ENCODE measurements around the gene ZNF768.

ZNF768 gene

GRCh38 chr16:30565526-30565925, 39.2 kb upstream of the ZNF768 start:
- H3K9ac ChIP-seq (ENCODE audit: low read length) = no peak overlapping the region
- H3K18ac ChIP-seq (ENCODE audit: low read length) = no peak overlapping the region
- no CpG with 5 or more reads among the region's 7 CpGs for WGBS (ENCODE audit: extremely low coverage, insufficient coverage, low lambda C conversion rate)
- no peak overlapping the region for H3K4me3 ChIP-seq (ENCODE audit: low read length)
- H3K4me1 ChIP-seq (ENCODE audit: control insufficient read depth, low read depth, low read length) = no peaks in the 10 kb centered on the region
- no peak overlapping the region for H3K4ac ChIP-seq (ENCODE audit: low read depth, low read length)
- no peak overlapping the region for H2BK5ac ChIP-seq (ENCODE audit: low read length)
- H3K23ac ChIP-seq (ENCODE audit: low read length) = no peak overlapping the region
- no peak overlapping the region for H2BK120ac ChIP-seq (ENCODE audit: low read depth, low read length)
- no peak for DNase-seq
- no peak overlapping the region for H3K27ac ChIP-seq (ENCODE audit: low read depth, low read length)
- H2AK5ac ChIP-seq (ENCODE audit: low read length) = no peak overlapping the region
- H3K36me3 ChIP-seq (ENCODE audit: control insufficient read depth, insufficient read depth, low read length) = no peaks in the 10 kb centered on the region
- H3K27me3 ChIP-seq (ENCODE audit: insufficient read depth, low read length, poor library complexity) = no peaks in the 10 kb centered on the region
- H3K4me2 ChIP-seq (ENCODE audit: low read length) = no peak overlapping the region
- no peaks in the 10 kb centered on the region for H3K79me2 ChIP-seq (ENCODE audit: control insufficient read depth, insufficient read depth, low read length)
- H4K8ac ChIP-seq (ENCODE audit: low read depth, low read length) = no peak overlapping the region
- no peak overlapping the region for H3K56ac ChIP-seq (ENCODE audit: low read length)
- no peak overlapping the region for H4K5ac ChIP-seq (ENCODE audit: low read length)
- no peak overlapping the region for H2BK15ac ChIP-seq (replicated peaks; ENCODE audit: low read depth)
- H3K79me1 ChIP-seq (ENCODE audit: low read length) = no peaks in the 10 kb centered on the region

GRCh38 chr16:30562021-30562420, 35.7 kb upstream of the ZNF768 start:
- Histone ChIP-seq H3K79me2 (ENCODE audit: control insufficient read depth, insufficient read depth, low read length) (no peaks in the 10 kb centered on the region), H3K56ac (ENCODE audit: low read length) (no peak overlapping the region), H2BK15ac (replicated peaks; ENCODE audit: low read depth) (no peak overlapping the region), H2AK5ac (ENCODE audit: low read length) (no peak overlapping the region), H3K9ac (ENCODE audit: low read length) (no peak overlapping the region), H4K5ac (ENCODE audit: low read length) (no peak overlapping the region), H2BK5ac (ENCODE audit: low read length) (no peak overlapping the region), H3K4ac (ENCODE audit: low read depth, low read length) (no peak overlapping the region), H3K27ac (ENCODE audit: low read depth, low read length) (no peak overlapping the region), H3K4me1 (ENCODE audit: control insufficient read depth, low read depth, low read length) (no peaks in the 10 kb centered on the region), H3K36me3 (ENCODE audit: control insufficient read depth, insufficient read depth, low read length) (no peaks in the 10 kb centered on the region), H3K23ac (ENCODE audit: low read length) (no peak overlapping the region), H3K4me3 (ENCODE audit: low read length) (no peak overlapping the region), H3K79me1 (ENCODE audit: low read length) (no peaks in the 10 kb centered on the region), H2BK120ac (ENCODE audit: low read depth, low read length) (no peak overlapping the region), H3K4me2 (ENCODE audit: low read length) (no peak overlapping the region), H4K8ac (ENCODE audit: low read depth, low read length) (no peak overlapping the region), H3K27me3 (ENCODE audit: insufficient read depth, low read length, poor library complexity) (no peaks in the 10 kb centered on the region), H3K18ac (ENCODE audit: low read length) (no peak overlapping the region)
- DNase-seq = no peak
- no CpG with 5 or more reads among the region's 14 CpGs for WGBS (ENCODE audit: extremely low coverage, insufficient coverage, low lambda C conversion rate)

- H3K4me3 ChIP-seq (ENCODE audit: low read length) = no peak overlapping the region
Measured at GRCh38 chr16:30561089-30561816, 34.9 kb upstream of the ZNF768 start.

GRCh38 chr16:30559690-30560089, 33.3 kb upstream of the ZNF768 start:
- H2AK5ac ChIP-seq (ENCODE audit: low read length) = no peak overlapping the region
- no peak overlapping the region for H4K8ac ChIP-seq (ENCODE audit: low read depth, low read length)
- no peak overlapping the region for H2BK15ac ChIP-seq (replicated peaks; ENCODE audit: low read depth)
- H3K9ac ChIP-seq (ENCODE audit: low read length) = no peak overlapping the region
- H3K79me1 ChIP-seq (ENCODE audit: low read length) = peaks cover 3% of the 10 kb centered on the region
- no peak overlapping the region for H3K4me2 ChIP-seq (ENCODE audit: low read length)
- H3K27me3 ChIP-seq (ENCODE audit: insufficient read depth, low read length, poor library complexity) = no peaks in the 10 kb centered on the region
- H4K5ac ChIP-seq (ENCODE audit: low read length) = no peak overlapping the region
- H3K4me1 ChIP-seq (ENCODE audit: control insufficient read depth, low read depth, low read length) = no peaks in the 10 kb centered on the region
- no peak overlapping the region for H3K23ac ChIP-seq (ENCODE audit: low read length)
- H3K56ac ChIP-seq (ENCODE audit: low read length) = peak overlapping the region; percentile 74
- H3K4ac ChIP-seq (ENCODE audit: low read depth, low read length) = no peak overlapping the region
- H2BK5ac ChIP-seq (ENCODE audit: low read length) = no peak overlapping the region
- H2BK120ac ChIP-seq (ENCODE audit: low read depth, low read length) = no peak overlapping the region
- no peaks in the 10 kb centered on the region for H3K36me3 ChIP-seq (ENCODE audit: control insufficient read depth, insufficient read depth, low read length)
- H3K18ac ChIP-seq (ENCODE audit: low read length) = no peak overlapping the region
- no CpG with 5 or more reads among the region's 6 CpGs for WGBS (ENCODE audit: extremely low coverage, insufficient coverage, low lambda C conversion rate)
- H3K27ac ChIP-seq (ENCODE audit: low read depth, low read length) = no peak overlapping the region
- no peaks in the 10 kb centered on the region for H3K79me2 ChIP-seq (ENCODE audit: control insufficient read depth, insufficient read depth, low read length)
- no peak overlapping the region for H3K4me3 ChIP-seq (ENCODE audit: low read length)
- no peak for DNase-seq

More at GRCh38 chr16:30561089-30561816, 34.9 kb upstream of the ZNF768 start:
- Histone ChIP-seq H3K36me3 (ENCODE audit: control insufficient read depth, insufficient read depth, low read length) (no peaks in the 10 kb centered on the region), H3K79me1 (ENCODE audit: low read length) (peaks cover 1% of the 10 kb centered on the region), H3K4me1 (ENCODE audit: control insufficient read depth, low read depth, low read length) (no peaks in the 10 kb centered on the region), H3K9ac (ENCODE audit: low read length) (peak overlapping the region; percentile 51), H3K56ac (ENCODE audit: low read length) (peak overlapping the region; percentile 81), H3K18ac (ENCODE audit: low read length) (peak overlapping the region; percentile 43), H3K23ac (ENCODE audit: low read length) (no peak overlapping the region), H3K4ac (ENCODE audit: low read depth, low read length) (no peak overlapping the region), H2BK120ac (ENCODE audit: low read depth, low read length) (no peak overlapping the region), H2BK15ac (replicated peaks; ENCODE audit: low read depth) (no peak overlapping the region), H2AK5ac (ENCODE audit: low read length) (no peak overlapping the region), H3K79me2 (ENCODE audit: control insufficient read depth, insufficient read depth, low read length) (no peaks in the 10 kb centered on the region), H3K27ac (ENCODE audit: low read depth, low read length) (no peak overlapping the region), H3K27me3 (ENCODE audit: insufficient read depth, low read length, poor library complexity) (no peaks in the 10 kb centered on the region), H4K8ac (ENCODE audit: low read depth, low read length) (no peak overlapping the region), H3K4me2 (ENCODE audit: low read length) (peak overlapping the region; percentile 34), H4K5ac (ENCODE audit: low read length) (no peak overlapping the region), H2BK5ac (ENCODE audit: low read length) (no peak overlapping the region)
- no CpG with 5 or more reads among the region's 46 CpGs for WGBS (ENCODE audit: extremely low coverage, insufficient coverage, low lambda C conversion rate)
- DNase-seq = no peak

GRCh38 chr16:30558789-30559377, 32.5 kb upstream of the ZNF768 start:
- Histone ChIP-seq H3K27ac (ENCODE audit: low read depth, low read length) (peak overlapping the region; percentile 60), H3K36me3 (ENCODE audit: control insufficient read depth, insufficient read depth, low read length) (no peaks in the 10 kb centered on the region), H2BK15ac (replicated peaks; ENCODE audit: low read depth) (no peak overlapping the region), H3K27me3 (ENCODE audit: insufficient read depth, low read length, poor library complexity) (no peaks in the 10 kb centered on the region), H3K9ac (ENCODE audit: low read length) (peak overlapping the region; percentile 76), H2BK5ac (ENCODE audit: low read length) (no peak overlapping the region), H3K56ac (ENCODE audit: low read length) (peak overlapping the region; percentile 87), H2AK5ac (ENCODE audit: low read length) (peak overlapping the region; percentile 67), H3K79me2 (ENCODE audit: control insufficient read depth, insufficient read depth, low read length) (no peaks in the 10 kb centered on the region), H4K5ac (ENCODE audit: low read length) (no peak overlapping the region), H3K4me1 (ENCODE audit: control insufficient read depth, low read depth, low read length) (no peaks in the 10 kb centered on the region), H2BK120ac (ENCODE audit: low read depth, low read length) (no peak overlapping the region), H3K4me2 (ENCODE audit: low read length) (peak overlapping the region; percentile 12), H3K4me3 (ENCODE audit: low read length) (no peak overlapping the region), H3K79me1 (ENCODE audit: low read length) (peaks cover 3% of the 10 kb centered on the region), H3K18ac (ENCODE audit: low read length) (no peak overlapping the region), H3K4ac (ENCODE audit: low read depth, low read length) (peak overlapping the region; percentile 64), H4K8ac (ENCODE audit: low read depth, low read length) (no peak overlapping the region), H3K23ac (ENCODE audit: low read length) (no peak overlapping the region)
- no CpG with 5 or more reads among the region's 21 CpGs for WGBS (ENCODE audit: extremely low coverage, insufficient coverage, low lambda C conversion rate)
- no peak for DNase-seq

All from mesendoderm (in vitro differentiated cells).